OCI-LY1 (cell line): ENCODE measurements around the gene TCF23.

Experiments used
- EZH2 ChIP-seq: fragments of 200-600 bp; sonication (generic), shearing (Covaris generic); IDR thresholded peaks from 2 replicates; pipeline ENCODE4 v1.8.0; 2017; ENCODE audit warnings: borderline replicate concordance, mixed run types, mild to moderate bottlenecking, antibody characterized with exemption, low read length, moderate library complexity, mixed read lengths
- TF ChIP-seq, protein P1 (sequence below): fragments of 200-600 bp; sonication (generic), shearing (Covaris generic); IDR thresholded peaks from 2 replicates; pipeline ENCODE4 v1.5.1; 2017; ENCODE audit warnings: mild to moderate bottlenecking, antibody characterized with exemption, low read length, moderate library complexity, mixed read lengths

DNA sequence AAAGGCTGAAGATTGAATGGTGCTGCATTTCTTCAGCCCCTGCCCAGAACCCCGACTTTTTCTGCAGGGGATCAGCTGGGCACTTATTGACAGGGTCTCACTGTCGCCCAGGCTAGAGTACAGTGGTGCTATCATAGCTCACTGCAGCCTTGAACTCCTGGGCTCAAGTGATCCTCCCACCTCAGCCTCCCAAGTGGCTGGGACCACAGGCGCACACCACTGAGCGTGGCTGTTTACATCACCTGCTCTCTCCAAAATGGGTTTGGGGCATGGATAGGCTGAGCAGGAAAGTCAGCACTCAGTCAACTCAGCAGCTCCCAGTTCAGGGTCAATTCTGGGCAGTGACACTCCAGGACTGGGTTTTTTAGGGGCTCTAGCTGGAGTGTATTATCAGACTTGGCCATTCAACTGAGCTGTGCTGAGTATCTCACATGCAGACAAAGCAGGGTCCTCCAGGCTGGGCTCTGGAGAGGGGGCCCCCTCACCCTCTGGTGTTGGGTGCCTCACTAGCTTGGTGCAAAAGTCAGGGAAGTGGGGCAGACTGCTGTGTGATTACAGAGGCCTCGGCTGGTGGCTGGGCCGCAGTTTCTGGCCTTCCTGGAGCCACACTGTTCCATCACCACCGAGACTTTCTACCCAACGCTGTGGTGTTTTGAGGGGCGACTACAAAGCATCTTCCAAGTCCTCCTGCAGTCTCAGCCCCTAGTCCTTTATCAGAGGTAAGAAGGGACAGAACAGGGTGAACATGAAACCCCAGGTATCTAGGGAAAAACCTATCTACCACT lies 20.7 kb upstream of the TCF23 start:
- TF ChIP-seq, protein P1, sequence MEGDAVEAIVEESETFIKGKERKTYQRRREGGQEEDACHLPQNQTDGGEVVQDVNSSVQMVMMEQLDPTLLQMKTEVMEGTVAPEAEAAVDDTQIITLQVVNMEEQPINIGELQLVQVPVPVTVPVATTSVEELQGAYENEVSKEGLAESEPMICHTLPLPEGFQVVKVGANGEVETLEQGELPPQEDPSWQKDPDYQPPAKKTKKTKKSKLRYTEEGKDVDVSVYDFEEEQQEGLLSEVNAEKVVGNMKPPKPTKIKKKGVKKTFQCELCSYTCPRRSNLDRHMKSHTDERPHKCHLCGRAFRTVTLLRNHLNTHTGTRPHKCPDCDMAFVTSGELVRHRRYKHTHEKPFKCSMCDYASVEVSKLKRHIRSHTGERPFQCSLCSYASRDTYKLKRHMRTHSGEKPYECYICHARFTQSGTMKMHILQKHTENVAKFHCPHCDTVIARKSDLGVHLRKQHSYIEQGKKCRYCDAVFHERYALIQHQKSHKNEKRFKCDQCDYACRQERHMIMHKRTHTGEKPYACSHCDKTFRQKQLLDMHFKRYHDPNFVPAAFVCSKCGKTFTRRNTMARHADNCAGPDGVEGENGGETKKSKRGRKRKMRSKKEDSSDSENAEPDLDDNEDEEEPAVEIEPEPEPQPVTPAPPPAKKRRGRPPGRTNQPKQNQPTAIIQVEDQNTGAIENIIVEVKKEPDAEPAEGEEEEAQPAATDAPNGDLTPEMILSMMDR, result no peak
- no peak for TF ChIP-seq EZH2
